GM18508 (cell line): ENCODE results near the gene LSR.
"Not testable (repeated sequence)": the region's sequence is repeated elsewhere in the genome, so short reads cannot be mapped to it uniquely, and the experiment has no call there.

Experiments
- ATAC-seq: cut with Tn5 transposase; IDR thresholded peaks from one replicate; pipeline ENCODE4 v1.9.1; 2021; ENCODE audit warnings: moderate number of reproducible peaks; ENCODE audit not compliant: insufficient read depth, unreplicated experiment

Gene LSR

GRCh38 chr19:35279985-35280821 lies 31.4 kb downstream of the LSR start:
- no peak for ATAC-seq

- ATAC-seq: no peak
Observed at GRCh38 chr19:35281303-35281702, 32.5 kb downstream of the LSR start.

GRCh38 chr19:35284153-35285094 lies 35.6 kb downstream of the LSR start:
- no peak for ATAC-seq

GRCh38 chr19:35285095-35285449 lies 36.3 kb downstream of the LSR start:
- ATAC-seq: no peak

GRCh38 chr19:35285465-35285864 lies 36.7 kb downstream of the LSR start:
- not testable (repeated sequence) for ATAC-seq

- ATAC-seq: not testable (repeated sequence)
Observed at GRCh38 chr19:35286101-35286500, 37.3 kb downstream of the LSR start.

- ATAC-seq: no peak
Observed at GRCh38 chr19:35287713-35288112, 38.9 kb downstream of the LSR start.

- no peak for ATAC-seq
Observed at GRCh38 chr19:35288331-35288730, 39.5 kb downstream of the LSR start.

- ATAC-seq: no peak
Observed at GRCh38 chr19:35288906-35289305, 40.1 kb downstream of the LSR start.

GRCh38 chr19:35290381-35291127 lies 41.8 kb downstream of the LSR start:
- ATAC-seq: no peak

- ATAC-seq: no peak
Observed at GRCh38 chr19:35291259-35291658, 42.5 kb downstream of the LSR start.

- ATAC-seq: no peak
Observed at GRCh38 chr19:35291916-35292315, 43.1 kb downstream of the LSR start, which contains the start of gene MAG. MAG (plus strand) TSS chr19:35292161; CDS start chr19:35295409, 3,248 bp downstream.

- ATAC-seq: no peak
Observed at GRCh38 chr19:35292421-35293362, 43.9 kb downstream of the LSR start.

GRCh38 chr19:35293363-35293739 lies 44.5 kb downstream of the LSR start:
- ATAC-seq: no peak

- ATAC-seq: no peak
Observed at GRCh38 chr19:35293808-35294207, 45.0 kb downstream of the LSR start.

- no peak for ATAC-seq
Observed at GRCh38 chr19:35294328-35294727, 45.5 kb downstream of the LSR start.

- ATAC-seq: no peak
Observed at GRCh38 chr19:35294859-35295791, 46.3 kb downstream of the LSR start.

- ATAC-seq: no peak
Observed at GRCh38 chr19:35295792-35296462, 47.1 kb downstream of the LSR start.
